Skeletal muscle satellite cell (primary cell): ENCODE measurements around the gene TRIM2. TPM values are rescaled to one million over a fixed set of nuclear protein-coding genes. Genes with fewer than 3 reads are reported as not detected.

Source experiments
- H3K27me3 ChIP-seq: 2 replicates; pipeline ENCODE4 v1.7.0; 2013; ENCODE audit warnings: low read length; ENCODE audit not compliant: control insufficient read depth, insufficient read depth
- H3K36me3 ChIP-seq: 2 replicates; pipeline ENCODE4 v1.7.0; 2013; ENCODE audit warnings: mild to moderate bottlenecking, control low read depth, low read length; ENCODE audit not compliant: insufficient read depth
- H3K4me1 ChIP-seq: 2 replicates; pipeline ENCODE4 v1.7.0; 2013; ENCODE audit warnings: low read length; ENCODE audit not compliant: control insufficient read depth, insufficient read depth
- H3K4me2 ChIP-seq: 2 replicates; pipeline ENCODE4 v1.7.0; 2013; ENCODE audit warnings: mild to moderate bottlenecking, low read length
- H3K4me3 ChIP-seq: 2 replicates; pipeline ENCODE4 v1.7.0; 2013; ENCODE audit warnings: low read length
- H3K9ac ChIP-seq: 2 replicates; pipeline ENCODE4 v1.7.0; 2013; ENCODE audit warnings: mild to moderate bottlenecking, low read depth, low read length, moderate library complexity
- H3K9me3 ChIP-seq: replicated peaks from 2 replicates; pipeline ENCODE4 v1.7.0; 2013; ENCODE audit warnings: mild to moderate bottlenecking, control low read depth, low read length
- small RNA-seq: library from RNA; depleted of rRNA; stranded (forward); fragments of <200 nt; gene quantifications from one replicate; pipeline ENCODE3, GENCODE V24; 2012

Gene TRIM2

GRCh38 chr4:153369021-153369420 lies 164.8 kb downstream of the TRIM2 start:
- no peaks in the 10 kb centered on the region for H3K27me3 ChIP-seq
- no peaks in the 10 kb centered on the region for H3K36me3 ChIP-seq
- no peak overlapping the region for H3K4me3 ChIP-seq
- no peaks in the 10 kb centered on the region for H3K9me3 ChIP-seq
- no peaks in the 10 kb centered on the region for H3K4me1 ChIP-seq
- H3K9ac ChIP-seq, result no peak overlapping the region
- H3K4me2 ChIP-seq, result no peak overlapping the region

GRCh38 chr4:153371701-153372234 lies 167.5 kb downstream of the TRIM2 start:
- no peak overlapping the region for H3K9ac ChIP-seq
- no peaks in the 10 kb centered on the region for H3K27me3 ChIP-seq
- no peak overlapping the region for H3K4me2 ChIP-seq
- no peaks in the 10 kb centered on the region for H3K4me1 ChIP-seq
- H3K36me3 ChIP-seq, result no peaks in the 10 kb centered on the region
- H3K4me3 ChIP-seq, result no peak overlapping the region
- no peaks in the 10 kb centered on the region for H3K9me3 ChIP-seq

- Histone ChIP-seq H3K27me3 (no peaks in the 10 kb centered on the region), H3K9ac (no peak overlapping the region), H3K4me1 (no peaks in the 10 kb centered on the region), H3K36me3 (no peaks in the 10 kb centered on the region), H3K9me3 (no peaks in the 10 kb centered on the region), H3K4me2 (no peak overlapping the region), H3K4me3 (no peak overlapping the region)
Measured at GRCh38 chr4:153372967-153373562, 168.8 kb downstream of the TRIM2 start.

- Histone ChIP-seq H3K4me3 (no peak overlapping the region), H3K9ac (no peak overlapping the region), H3K36me3 (no peaks in the 10 kb centered on the region), H3K4me1 (no peaks in the 10 kb centered on the region), H3K9me3 (no peaks in the 10 kb centered on the region), H3K4me2 (no peak overlapping the region), H3K27me3 (no peaks in the 10 kb centered on the region)
Measured at GRCh38 chr4:153374442-153374841, 170.2 kb downstream of the TRIM2 start.

- Histone ChIP-seq H3K9me3 (no peaks in the 10 kb centered on the region), H3K9ac (no peak overlapping the region), H3K4me2 (no peak overlapping the region), H3K27me3 (no peaks in the 10 kb centered on the region), H3K36me3 (no peaks in the 10 kb centered on the region), H3K4me3 (no peak overlapping the region), H3K4me1 (no peaks in the 10 kb centered on the region)
Measured at GRCh38 chr4:153375303-153375702, 171.1 kb downstream of the TRIM2 start.

- no peaks in the 10 kb centered on the region for H3K4me1 ChIP-seq
- H3K27me3 ChIP-seq, result no peaks in the 10 kb centered on the region
- H3K4me3 ChIP-seq, result no peak overlapping the region
Measured at GRCh38 chr4:153383131-153383530, 178.9 kb downstream of the TRIM2 start.

GRCh38 chr4:153384160-153384559 lies 179.9 kb downstream of the TRIM2 start:
- Histone ChIP-seq H3K4me1 (no peaks in the 10 kb centered on the region), H3K27me3 (no peaks in the 10 kb centered on the region), H3K36me3 (no peaks in the 10 kb centered on the region), H3K4me2 (no peak overlapping the region), H3K9me3 (no peaks in the 10 kb centered on the region), H3K9ac (no peak overlapping the region), H3K4me3 (no peak overlapping the region)

More at GRCh38 chr4:153383131-153383530, 178.9 kb downstream of the TRIM2 start:
- Histone ChIP-seq H3K36me3 (no peaks in the 10 kb centered on the region), H3K9me3 (no peaks in the 10 kb centered on the region), H3K4me2 (no peak overlapping the region), H3K9ac (no peak overlapping the region)

GRCh38 chr4:153385784-153386183 lies 181.5 kb downstream of the TRIM2 start:
- Histone ChIP-seq H3K27me3 (no peaks in the 10 kb centered on the region), H3K4me1 (no peaks in the 10 kb centered on the region), H3K9ac (no peak overlapping the region), H3K4me2 (no peak overlapping the region), H3K9me3 (no peaks in the 10 kb centered on the region), H3K4me3 (no peak overlapping the region), H3K36me3 (no peaks in the 10 kb centered on the region)

GRCh38 chr4:153387981-153388380 lies 183.7 kb downstream of the TRIM2 start:
- Histone ChIP-seq H3K36me3 (no peaks in the 10 kb centered on the region), H3K4me3 (no peak overlapping the region), H3K27me3 (no peaks in the 10 kb centered on the region), H3K4me1 (no peaks in the 10 kb centered on the region), H3K4me2 (no peak overlapping the region), H3K9ac (no peak overlapping the region), H3K9me3 (no peaks in the 10 kb centered on the region)

Small RNAs within 50 kb of the gene (small RNA-seq; reads per million reads assigned to genes)
- not detected for gene RF00019
- gene RN7SL419P, result not detected
- not detected for gene RNU6-1196P
